ENCODE results near the gene CHRM2. TPM values are rescaled to one million over a fixed set of nuclear protein-coding genes. Genes with fewer than 3 reads are reported as not detected.

Gene CHRM2
- total RNA-seq, 6 donors from 2014 or later, result 1.3 to 8.5 (median 3.0) TPM

- H3K27ac ChIP-seq, result no peak overlapping the region
- ATAC-seq (ENCODE audit: low FRiP score in 2 of 2) (no peak), DNase-seq (no peak)
- no peaks in the 10 kb centered on the region for H3K9me3 ChIP-seq
- 54 to 57% methylated on average over 2 of the region's 2 CpGs for WGBS, 2 donors
- H3K4me1 ChIP-seq, result peaks cover 0 to 4% (median 0%) of the 10 kb centered on the region in 4 donors
- no peaks in the 10 kb centered on the region for H3K27me3 ChIP-seq
- no peak overlapping the region for H3K4me3 ChIP-seq
- no peak for TF ChIP-seq EP300 (IDR thresholded peaks at IDR 0.05)
- TF ChIP-seq POLR2A (IDR thresholded peaks at IDR 0.05), result no peak
- no peak for TF ChIP-seq CTCF (IDR thresholded peaks at IDR 0.05)
- no peak for TF ChIP-seq POLR2AphosphoS5 (IDR thresholded peaks at IDR 0.05)
- no peaks in the 10 kb centered on the region for H3K36me3 ChIP-seq
Observed at GRCh38 chr7:137036768-137037167, 168.3 kb downstream of the CHRM2 start.

- H3K27ac ChIP-seq, result no peak overlapping the region
- ATAC-seq (ENCODE audit: low FRiP score in 2 of 2) (no peak), DNase-seq (no peak)
- TF ChIP-seq CTCF (IDR thresholded peaks at IDR 0.05) (no peak), POLR2A (IDR thresholded peaks at IDR 0.05) (no peak), EP300 (IDR thresholded peaks at IDR 0.05) (no peak), POLR2AphosphoS5 (IDR thresholded peaks at IDR 0.05) (no peak)
- H3K4me3 ChIP-seq, result no peak overlapping the region
- H3K4me1 ChIP-seq, result peaks cover 0 to 4% (median 0%) of the 10 kb centered on the region in 4 donors
- no peaks in the 10 kb centered on the region for H3K9me3 ChIP-seq
- no peaks in the 10 kb centered on the region for H3K27me3 ChIP-seq
- no peaks in the 10 kb centered on the region for H3K36me3 ChIP-seq
- 77 to 94% methylated on average over 2 of the region's 2 CpGs for WGBS, 2 donors
Observed at GRCh38 chr7:137038706-137039105, 170.3 kb downstream of the CHRM2 start.

GRCh38 chr7:137040745-137041144, 172.3 kb downstream of the CHRM2 start:
- H3K9me3 ChIP-seq, result no peaks in the 10 kb centered on the region
- H3K27me3 ChIP-seq, result no peaks in the 10 kb centered on the region

GRCh38 chr7:137045573-137045972, 177.1 kb downstream of the CHRM2 start:
- H3K4me3 ChIP-seq, result no peak overlapping the region
- no peaks in the 10 kb centered on the region for H3K4me1 ChIP-seq
- TF ChIP-seq EP300 (IDR thresholded peaks at IDR 0.05) (no peak), CTCF (IDR thresholded peaks at IDR 0.05) (no peak), POLR2A (IDR thresholded peaks at IDR 0.05) (no peak), POLR2AphosphoS5 (IDR thresholded peaks at IDR 0.05) (no peak)
- no peaks in the 10 kb centered on the region for H3K9me3 ChIP-seq
- no peak overlapping the region for H3K27ac ChIP-seq
- 88 to 91% methylated on average over 3 of the region's 3 CpGs for WGBS, 2 donors
- DNase-seq (no peak), ATAC-seq (ENCODE audit: low FRiP score in 2 of 2) (no peak)
- no peaks in the 10 kb centered on the region for H3K36me3 ChIP-seq
- H3K27me3 ChIP-seq, result no peaks in the 10 kb centered on the region

More at GRCh38 chr7:137040745-137041144, 172.3 kb downstream of the CHRM2 start:
- Histone ChIP-seq H3K4me3 (no peak overlapping the region), H3K36me3 (no peaks in the 10 kb centered on the region), H3K4me1 (peaks cover 0 to 4% (median 0%) of the 10 kb centered on the region in 4 donors), H3K27ac (no peak overlapping the region)
- no peak for DNase-seq
- no peak for ATAC-seq (ENCODE audit: low FRiP score in 2 of 2)
- 78 to 83% methylated on average over 7 of the region's 7 CpGs for WGBS, 2 donors
- TF ChIP-seq POLR2AphosphoS5 (IDR thresholded peaks at IDR 0.05), result no peak
- TF ChIP-seq POLR2A (IDR thresholded peaks at IDR 0.05), result no peak
- TF ChIP-seq EP300 (IDR thresholded peaks at IDR 0.05), result no peak
- TF ChIP-seq CTCF (IDR thresholded peaks at IDR 0.05), result no peak

- no peak for DNase-seq
- Histone ChIP-seq H3K36me3 (no peaks in the 10 kb centered on the region), H3K9me3 (no peaks in the 10 kb centered on the region), H3K4me1 (no peaks in the 10 kb centered on the region), H3K27ac (no peak overlapping the region), H3K4me3 (no peak overlapping the region), H3K27me3 (no peaks in the 10 kb centered on the region)
- 78 to 79% methylated on average over 8 of the region's 8 CpGs for WGBS, 2 donors
- no peak for TF ChIP-seq POLR2A (IDR thresholded peaks at IDR 0.05)
- no peak for TF ChIP-seq EP300 (IDR thresholded peaks at IDR 0.05)
- no peak for TF ChIP-seq CTCF (IDR thresholded peaks at IDR 0.05)
- TF ChIP-seq POLR2AphosphoS5 (IDR thresholded peaks at IDR 0.05), result no peak
- no peak for ATAC-seq (ENCODE audit: low FRiP score in 2 of 2)
Observed at GRCh38 chr7:137069249-137069963, 201.0 kb downstream of the CHRM2 start.

All from upper lobe of left lung (tissue), 6 donors.